GM19372 (cell line): ENCODE results near the gene INPP4A.
"Not testable (repeated sequence)": the region's sequence is repeated elsewhere in the genome, so short reads cannot be mapped to it uniquely, and the experiment has no call there.

Source experiments
- ATAC-seq: cut with Tn5 transposase; IDR thresholded peaks from one replicate; pipeline ENCODE4 v1.9.1; 2021; ENCODE audit warnings: mild to moderate bottlenecking, low read depth, moderate library complexity; ENCODE audit not compliant: unreplicated experiment

Gene INPP4A

DNA sequence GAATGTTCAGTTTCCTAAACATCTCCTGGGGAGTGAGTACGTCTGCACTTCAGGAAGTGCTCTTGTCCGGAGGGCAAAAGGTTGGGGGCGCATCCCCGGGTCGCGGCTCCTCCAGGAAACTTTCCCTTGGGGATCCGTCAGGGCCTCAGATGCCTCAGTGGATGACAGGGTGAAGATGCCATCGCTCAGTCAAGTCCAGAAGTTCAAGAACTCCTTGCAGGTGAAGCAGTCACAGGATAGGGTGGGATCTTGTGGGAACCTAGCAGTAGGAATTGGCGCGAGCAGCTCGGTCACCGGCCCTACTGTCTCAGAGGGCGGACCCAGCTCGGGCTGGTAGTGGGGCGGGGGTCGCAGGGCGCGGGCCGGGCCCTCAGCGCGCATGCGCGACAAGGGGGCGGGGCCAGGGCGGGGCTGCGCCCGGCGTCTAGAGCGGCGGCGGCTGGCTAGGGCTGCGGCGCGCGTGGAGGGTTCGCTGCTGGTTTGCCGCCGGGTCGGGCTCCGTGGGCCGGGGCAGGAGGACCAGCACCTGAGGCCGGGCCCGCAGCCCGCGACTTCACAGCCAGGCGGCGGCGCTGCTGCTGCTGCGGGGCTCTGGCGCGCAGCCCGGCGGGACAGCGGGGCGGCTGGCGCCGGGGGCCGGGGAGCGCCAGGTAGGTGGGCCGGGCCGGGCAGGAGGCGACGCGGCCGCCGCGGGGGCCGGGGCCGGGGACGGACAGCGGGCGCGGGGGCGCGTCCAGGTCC lies at the start of gene INPP4A:
TSS of gene INPP4A (plus strand) at position 423 of the 741 bp plus-strand sequence. CDS start 75,191 bp downstream, outside the sequence.
- peak; percentile 79 for ATAC-seq

DNA sequence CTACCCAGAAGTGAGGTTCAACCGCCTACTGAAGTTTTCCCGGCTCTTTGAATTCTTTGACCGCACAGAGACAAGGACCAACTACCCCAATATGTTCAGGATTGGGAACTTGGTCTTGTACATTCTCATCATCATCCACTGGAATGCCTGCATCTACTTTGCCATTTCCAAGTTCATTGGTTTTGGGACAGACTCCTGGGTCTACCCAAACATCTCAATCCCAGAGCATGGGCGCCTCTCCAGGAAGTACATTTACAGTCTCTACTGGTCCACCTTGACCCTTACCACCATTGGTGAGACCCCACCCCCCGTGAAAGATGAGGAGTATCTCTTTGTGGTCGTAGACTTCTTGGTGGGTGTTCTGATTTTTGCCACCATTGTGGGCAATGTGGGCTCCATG lies 48.7 kb upstream of the INPP4A start:
- ATAC-seq, result no peak

DNA sequence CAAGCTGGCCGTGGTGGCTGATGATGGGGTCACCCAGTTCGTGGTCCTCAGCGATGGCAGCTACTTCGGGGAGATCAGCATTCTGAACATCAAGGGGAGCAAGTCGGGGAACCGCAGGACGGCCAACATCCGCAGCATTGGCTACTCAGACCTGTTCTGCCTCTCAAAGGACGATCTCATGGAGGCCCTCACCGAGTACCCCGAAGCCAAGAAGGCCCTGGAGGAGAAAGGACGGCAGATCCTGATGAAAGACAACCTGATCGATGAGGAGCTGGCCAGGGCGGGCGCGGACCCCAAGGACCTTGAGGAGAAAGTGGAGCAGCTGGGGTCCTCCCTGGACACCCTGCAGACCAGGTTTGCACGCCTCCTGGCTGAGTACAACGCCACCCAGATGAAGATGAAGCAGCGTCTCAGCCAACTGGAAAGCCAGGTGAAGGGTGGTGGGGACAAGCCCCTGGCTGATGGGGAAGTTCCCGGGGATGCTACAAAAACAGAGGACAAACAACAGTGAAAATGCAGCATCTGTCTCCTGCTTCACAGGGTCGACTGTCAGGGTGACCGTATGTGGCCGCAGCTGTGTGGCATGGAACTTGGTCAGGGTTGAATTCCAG lies 47.8 kb upstream of the INPP4A start:
- ATAC-seq, result no peak

DNA sequence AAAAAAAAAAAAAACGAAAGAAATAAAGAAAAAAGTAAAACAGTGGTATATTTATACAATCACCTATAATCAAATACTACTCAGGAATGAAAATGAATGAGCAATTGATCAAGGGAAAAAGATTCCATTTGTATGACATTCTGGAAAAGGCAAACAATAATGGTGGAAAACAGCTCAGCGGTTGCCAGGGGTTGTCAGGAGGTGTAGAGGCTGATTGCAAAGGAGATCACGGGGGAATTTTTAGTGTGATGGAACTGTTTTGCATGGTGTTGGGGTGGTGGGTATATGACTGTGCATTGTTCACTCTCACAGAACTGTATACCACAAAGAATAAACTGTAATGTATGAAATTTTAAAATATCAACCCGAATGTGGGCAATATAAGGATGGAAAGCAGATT lies 45.5 kb upstream of the INPP4A start:
- ATAC-seq, result no peak

DNA sequence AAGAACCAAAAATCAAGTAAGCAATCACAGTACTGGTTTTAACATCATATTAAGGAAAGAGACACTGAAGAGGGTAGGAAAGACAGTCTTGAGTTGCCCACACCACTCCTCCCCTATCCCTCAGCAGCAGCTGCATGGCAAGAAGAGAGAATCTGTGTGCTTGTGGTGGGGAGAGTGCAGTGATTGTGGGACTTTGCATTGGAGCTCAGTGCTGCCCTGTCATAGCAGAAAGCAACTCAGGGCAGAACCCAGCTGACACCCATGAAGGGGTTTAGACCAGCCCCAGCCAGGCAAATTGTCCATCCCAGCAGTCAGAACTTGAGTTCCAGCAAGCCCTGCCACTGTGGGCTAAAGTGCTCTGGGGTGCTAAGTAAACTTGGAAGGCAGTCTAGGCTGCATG lies 40.8 kb upstream of the INPP4A start:
- no peak for ATAC-seq

DNA sequence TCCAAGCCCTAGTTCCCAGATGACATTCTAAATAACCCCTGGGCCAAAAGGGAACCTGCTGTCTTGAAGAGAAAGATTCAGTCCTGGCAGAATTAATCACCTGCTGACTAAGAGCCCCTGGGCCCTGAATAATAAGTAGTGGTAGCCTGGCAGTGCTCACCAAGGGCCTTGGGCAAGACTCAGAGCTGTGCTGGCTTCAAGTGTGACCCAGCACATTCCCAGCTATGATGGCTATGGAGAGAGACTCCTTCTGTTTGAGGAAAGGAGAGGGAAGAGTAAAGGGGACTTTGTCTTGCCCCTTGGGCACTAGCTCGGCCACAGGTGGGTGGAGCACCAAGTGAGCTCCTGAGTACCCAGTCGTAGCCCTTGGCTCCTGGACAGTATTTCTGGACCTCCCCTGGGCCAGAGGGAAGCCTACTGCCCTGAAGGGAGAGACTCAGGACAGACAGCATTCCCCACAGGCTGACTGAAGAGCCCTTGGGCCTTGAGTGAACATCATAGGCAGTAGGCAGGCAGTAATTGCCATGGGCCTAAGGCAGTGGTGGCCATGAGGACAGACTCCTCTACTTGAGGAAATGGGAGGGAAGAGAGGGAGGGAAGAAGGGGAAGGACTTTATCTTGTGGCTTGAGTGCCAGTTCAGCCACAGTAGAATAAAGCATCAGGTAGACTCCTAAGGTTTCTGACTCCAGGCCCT lies 40.0 kb upstream of the INPP4A start:
- no peak for ATAC-seq

DNA sequence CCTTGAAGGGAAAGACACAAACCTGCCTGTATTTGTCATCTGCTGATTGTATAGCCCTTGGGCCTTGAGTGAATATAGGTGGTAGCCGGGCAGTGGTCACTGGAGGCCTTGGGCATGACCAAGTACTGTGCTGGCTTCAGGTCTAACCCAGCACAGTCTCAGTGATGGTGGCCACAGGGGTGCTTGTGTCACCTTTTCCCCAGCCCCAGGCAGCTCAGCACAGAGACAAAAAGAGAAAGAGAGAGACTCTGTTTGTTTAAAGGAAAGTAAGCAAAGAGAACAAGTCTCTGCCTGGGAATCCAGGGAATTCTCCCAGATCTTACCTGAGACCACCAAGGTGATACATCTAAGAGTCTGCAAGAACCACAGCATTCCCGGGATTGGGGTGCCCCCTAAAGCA lies 39.4 kb upstream of the INPP4A start:
- ATAC-seq, result no peak

DNA sequence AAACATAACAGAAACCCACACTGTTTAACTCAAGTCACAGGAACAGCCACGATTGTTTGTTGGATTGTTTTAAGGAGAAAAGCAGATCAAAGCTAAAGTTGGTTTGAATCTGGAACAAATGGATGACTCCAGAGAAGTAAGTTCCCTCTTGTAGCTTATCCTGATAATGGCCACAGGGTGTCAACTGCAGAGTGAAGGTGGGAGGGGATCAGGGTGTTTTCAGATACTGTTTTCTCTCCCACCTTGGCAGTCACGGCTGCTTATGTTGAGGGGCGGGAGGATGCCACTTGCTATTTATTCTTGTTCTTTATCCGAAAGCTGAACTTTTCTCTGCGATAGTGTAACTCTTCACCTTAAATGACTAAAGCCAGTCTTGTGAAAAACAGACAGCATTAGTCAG lies 36.5 kb upstream of the INPP4A start:
- no peak for ATAC-seq

DNA sequence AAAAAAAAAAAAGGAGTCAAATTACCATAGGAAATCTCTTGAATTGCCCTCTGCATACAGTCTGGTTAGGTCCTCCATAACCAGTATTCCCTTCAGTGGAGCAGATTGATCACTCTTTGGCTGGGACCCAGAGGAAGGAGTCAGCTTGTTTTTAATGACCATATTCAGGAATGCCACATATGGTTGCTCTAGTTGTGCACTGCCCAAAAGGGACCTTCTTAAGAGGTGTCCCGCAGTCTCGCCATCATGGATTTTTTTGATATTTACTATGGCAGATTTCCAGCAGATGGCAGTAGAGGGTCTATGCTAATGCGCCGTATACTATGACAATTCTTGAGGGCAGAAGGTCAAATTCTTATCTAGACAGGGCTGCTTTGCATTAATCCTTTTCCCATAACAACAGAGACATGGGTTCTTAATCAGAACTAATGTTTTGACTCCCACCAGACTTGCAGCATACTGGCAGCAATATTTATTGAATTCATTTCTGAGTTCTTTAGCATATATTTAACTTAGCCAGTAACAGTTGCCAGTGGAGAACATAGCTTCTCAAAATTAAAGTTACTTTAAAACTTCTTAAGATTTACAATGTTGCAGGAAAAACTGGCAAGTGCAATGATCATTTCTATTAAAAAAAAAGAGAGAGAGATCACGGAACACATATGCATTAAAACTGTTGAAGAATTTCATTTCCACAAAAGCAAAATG lies 31.8 kb upstream of the INPP4A start:
- no peak for ATAC-seq

DNA sequence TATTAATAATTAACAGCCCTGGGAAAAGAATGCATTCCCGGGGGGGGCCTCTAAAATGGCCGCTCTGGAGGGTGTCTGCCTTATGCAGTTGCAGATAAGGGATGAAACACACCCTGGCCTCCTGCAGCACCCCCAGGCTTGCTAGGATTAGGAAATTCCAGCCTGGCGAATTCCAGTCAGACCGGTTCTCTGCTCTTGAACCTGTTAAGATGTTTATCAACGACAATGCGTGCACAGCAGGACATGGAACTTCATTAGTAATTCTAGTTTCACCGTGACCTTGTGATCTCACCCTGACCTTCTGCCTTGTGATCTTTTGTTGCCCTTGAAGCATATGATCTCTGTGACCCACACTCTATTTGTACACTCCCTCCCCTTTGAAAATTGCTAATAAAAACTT lies 30.4 kb upstream of the INPP4A start:
- not testable (repeated sequence) for ATAC-seq

DNA sequence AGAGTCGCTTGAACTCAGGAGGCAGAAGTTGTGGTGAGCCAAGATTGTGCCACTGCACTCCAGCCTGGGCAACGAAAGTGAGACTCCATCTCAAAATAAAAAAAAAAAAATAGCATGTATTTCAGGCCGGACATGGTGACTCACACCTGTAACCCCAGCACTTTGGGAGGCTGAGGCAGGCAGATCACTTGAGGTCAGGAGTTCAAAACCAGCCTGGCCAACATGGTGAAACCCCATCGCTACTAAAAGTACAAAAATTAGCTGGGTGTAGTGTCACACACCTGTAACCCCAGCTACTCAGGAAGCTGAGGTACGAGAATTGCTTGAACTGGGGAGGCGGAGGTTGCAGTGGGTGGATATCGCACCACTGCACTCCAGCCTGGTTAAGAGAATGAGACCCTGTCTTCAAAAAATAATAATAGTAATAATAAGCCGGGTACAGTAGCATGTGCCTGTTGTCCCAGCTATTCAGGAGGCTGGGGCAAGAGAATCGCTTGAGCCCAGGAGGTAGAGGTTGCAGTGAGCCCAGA lies 28.9 kb upstream of the INPP4A start:
- ATAC-seq, result not testable (repeated sequence)

DNA sequence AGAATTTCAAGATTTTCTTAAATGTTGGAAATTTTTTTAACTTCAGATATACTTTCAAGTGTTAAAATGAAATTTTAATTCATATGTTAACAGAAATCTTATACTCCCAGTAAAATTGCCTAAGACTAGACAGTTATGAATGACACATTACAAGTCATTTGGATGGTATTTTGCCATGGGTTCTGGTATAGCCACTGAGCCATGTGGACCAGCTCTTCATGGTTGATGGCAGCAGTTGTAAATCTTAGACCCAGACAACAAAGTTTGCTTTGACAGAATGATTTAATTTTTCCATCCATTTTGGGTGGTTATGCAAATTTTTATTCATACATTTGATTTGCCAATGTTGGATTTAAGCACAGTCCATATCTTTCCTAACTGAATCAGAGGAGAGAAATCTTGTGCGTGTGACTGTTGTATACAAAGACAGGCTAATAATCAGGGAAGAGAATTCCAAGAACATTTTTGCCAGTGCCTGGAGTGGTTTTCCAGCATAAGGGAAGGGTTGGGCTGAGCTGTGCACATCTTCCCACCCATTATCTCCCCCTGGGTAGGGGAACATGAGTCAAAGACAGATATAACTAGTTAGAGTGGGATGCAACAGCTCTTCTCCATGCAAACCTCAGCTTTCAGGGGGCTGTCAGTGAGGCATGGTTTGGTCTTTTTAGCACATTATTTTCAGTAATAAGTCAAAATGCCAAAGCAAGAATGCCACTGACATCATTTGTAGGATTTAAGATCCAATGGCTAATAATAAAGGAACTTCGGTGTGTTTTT lies 28.1 kb upstream of the INPP4A start:
- ATAC-seq, result no peak

DNA sequence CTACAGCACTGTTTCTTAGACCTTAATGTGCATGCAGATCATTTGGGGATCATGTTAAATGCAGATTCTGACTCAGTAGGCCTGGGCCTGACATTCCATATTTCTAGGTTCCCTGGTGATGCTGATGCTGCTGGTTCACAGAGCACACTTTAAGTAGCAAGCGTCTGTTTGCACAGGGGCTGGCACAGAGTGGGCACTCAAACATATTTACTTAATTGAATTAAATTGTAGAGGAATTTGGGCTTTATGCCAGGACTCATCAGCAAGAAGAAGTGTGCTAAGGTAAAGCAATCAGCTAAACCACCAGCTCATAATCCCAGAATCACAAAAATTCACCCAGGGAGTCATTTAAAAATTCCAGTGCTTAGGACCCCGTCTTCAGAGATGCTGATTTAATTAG lies 25.1 kb upstream of the INPP4A start:
- no peak for ATAC-seq

DNA sequence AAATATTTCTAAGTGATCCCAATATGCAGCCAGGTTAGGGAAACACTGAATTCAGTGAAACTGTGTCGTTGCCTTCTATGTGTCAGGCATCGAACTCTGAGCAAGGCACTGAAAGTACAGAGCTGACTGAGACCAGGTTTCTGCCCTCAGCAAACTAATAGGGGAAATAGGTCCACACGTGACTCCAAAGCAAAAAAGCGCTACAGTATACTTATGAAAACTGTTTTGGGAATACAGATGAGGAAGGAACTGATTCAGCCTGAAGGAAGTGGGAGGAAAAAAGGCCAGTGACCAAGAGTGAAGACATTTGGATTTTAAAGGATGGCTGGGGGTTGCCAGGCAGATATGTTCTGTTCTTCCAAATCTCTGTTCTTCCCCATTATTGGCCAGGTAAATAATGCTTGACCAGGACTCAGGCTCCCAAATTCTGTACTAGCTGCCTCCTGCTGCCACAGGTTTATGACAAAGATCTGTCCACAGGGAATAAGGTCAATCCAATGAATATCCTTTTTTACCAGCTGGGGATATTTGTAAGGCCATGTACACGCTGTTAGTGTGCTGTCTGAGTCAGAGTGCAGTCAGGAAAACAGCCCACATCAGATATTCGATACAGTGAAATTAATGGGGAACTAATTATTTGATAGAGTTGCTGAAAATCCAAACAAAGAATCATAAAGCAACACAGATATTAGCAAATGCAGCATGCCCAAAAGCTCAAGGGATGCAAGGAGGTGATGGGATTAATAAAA lies 24.5 kb upstream of the INPP4A start:
- no peak for ATAC-seq

DNA sequence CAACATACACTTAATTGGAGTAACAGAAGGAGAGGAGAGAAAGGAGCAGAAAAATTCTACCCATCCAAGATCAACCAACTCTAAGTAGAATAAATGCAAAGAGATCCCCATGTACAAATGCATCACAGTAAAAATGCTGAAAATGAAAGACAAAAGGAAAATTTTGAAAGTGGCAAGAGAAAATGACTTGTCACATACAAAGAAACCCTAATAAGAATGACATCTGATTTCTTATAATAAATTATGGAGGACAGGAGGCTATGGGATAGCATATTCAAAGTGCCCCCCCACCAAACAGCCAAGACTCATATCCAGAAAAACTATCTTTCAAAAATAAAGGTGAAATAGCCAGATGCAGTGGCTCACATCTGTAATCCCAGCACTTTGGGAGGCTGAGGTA lies 22.2 kb upstream of the INPP4A start:
- ATAC-seq, result no peak

DNA sequence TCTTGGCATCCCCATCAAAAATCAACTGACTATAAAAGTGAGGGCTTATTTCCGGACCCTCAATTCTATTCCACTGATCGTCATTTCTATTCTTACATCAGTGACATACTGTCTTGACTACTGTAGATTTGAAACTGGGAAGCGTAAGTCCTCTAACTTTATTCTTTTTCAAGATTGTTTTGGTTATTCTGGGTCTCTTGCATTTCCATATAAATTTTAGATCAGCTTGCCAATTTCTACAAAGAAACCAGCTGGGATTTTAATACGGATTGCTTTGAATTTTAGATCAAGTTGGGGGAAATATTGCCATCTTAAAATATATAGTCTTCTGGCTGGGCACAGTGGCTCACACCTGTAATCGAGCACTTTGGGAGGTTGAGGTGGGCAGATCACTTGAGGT lies 17.9 kb upstream of the INPP4A start:
- no peak for ATAC-seq

DNA sequence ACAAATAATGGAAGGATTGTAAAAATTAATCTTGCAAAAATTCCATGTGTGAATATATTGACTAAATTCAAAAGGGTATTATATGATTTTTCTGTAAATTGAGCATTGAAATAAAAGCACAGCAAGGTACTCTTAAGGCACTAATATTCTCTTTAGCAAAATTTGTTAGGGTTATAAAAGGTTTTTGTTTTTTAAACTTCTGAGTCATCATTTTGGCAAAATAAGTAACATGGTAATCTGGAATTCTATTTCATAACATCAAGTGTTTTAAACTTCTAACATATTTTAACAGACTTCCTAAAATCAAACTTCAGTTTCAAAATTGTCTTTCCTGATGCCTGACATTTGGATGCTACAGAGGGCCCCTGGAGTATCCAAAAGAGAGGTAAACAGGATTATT lies 12.5 kb upstream of the INPP4A start:
- no peak for ATAC-seq

DNA sequence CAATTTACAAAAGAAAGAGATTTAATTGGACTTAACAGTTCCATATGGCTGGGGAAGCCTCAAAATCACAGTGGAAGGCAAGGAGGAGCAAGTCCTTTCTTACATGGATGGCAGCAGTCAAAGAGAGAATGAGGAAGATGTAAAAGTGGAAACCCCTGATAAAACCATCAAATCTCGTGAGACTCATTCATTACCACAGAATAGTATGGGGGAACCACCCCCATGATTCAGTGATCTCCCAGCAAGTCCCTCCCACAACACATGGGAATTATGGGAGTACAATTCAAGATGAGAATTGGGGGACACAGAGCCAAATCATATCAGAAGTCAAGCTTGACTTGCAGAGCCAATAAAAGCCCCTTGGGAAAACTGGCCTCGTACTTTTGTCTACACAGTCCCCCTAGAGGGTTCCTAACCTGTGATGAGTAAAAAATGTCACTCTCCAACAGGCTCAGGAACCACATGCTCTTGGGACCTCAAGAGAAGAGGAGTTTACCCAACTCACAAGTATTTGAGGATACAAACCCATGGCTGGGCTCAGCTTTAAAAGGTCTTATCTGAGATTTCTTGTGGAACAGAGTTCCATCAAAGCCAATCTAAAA lies 11.2 kb upstream of the INPP4A start:
- ATAC-seq, result no peak

DNA sequence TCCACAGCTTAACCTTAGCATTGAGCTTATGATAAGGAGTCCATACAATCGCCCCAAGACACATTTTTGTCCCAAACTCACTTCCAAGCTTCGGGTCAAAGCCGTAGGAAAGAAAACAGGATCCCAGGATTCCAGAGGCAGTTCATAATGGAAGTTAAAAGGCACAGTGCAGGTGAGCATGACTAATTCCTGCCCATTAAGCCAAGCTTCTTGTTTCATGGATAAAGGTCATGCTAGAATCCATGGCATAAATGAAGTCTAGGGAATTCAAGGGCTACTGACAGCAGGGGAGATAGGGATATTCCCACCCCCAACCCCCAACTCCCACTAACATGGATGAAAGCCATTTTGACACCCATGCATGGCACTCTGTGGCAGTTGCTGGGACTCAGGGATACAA lies 10.2 kb upstream of the INPP4A start:
- ATAC-seq, result no peak
